Activated CD8-positive, alpha-beta T cell treated with anti-CD3 and anti-CD28 coated beads for 36 hours (primary cell): Measurements from ENCODE around the gene FETUB. TPM values are rescaled to one million over a fixed set of nuclear protein-coding genes. Genes with fewer than 3 reads are reported as not detected.
A peak's percentile ranks its signal among the peaks of the same experiment; 100 is the strongest.
"Not testable (repeated sequence)": the region's sequence is repeated elsewhere in the genome, so short reads cannot be mapped to it uniquely, and the experiment has no call there.

ENCODE experiments used
- ATAC-seq: fragments of 200-7000 bp; cut with Tn5 transposase; one replicate; pipeline ENCODE4 v1.10.0; 2021; ENCODE audit warnings: mild to moderate bottlenecking, moderate library complexity
- CTCF ChIA-PET: fragments of 350-600 bp; sonication (Branson Sonifier 250); formaldehyde crosslinking; loops from one replicate; lab custom pipeline; 2021; ENCODE audit warnings: antibody characterized with exemption; lab: Charles Lee
- POLR2A ChIA-PET: fragments of 350-600 bp; sonication (Branson Sonifier 250); formaldehyde crosslinking; loops from one replicate; lab custom pipeline; 2021; ENCODE audit warnings: antibody characterized with exemption; lab: Charles Lee
- DNase-seq: peaks from one replicate; pipeline ENCODE4 v3.0.0-alpha.2; 2020
- H3K27ac Mint-ChIP-seq: one replicate; pipeline ENCODE4 v1.8.0; 2021; ENCODE audit warnings: mild to moderate bottlenecking, mixed read lengths
- H3K27me3 Mint-ChIP-seq: one replicate; pipeline ENCODE4 v1.8.0; 2021; ENCODE audit warnings: mixed read lengths
- H3K36me3 Mint-ChIP-seq: one replicate; pipeline ENCODE4 v1.8.0; 2021; ENCODE audit warnings: low read depth, mixed read lengths
- H3K4me1 Mint-ChIP-seq: one replicate; pipeline ENCODE4 v1.8.0; 2021; ENCODE audit warnings: low read depth, mixed read lengths
- H3K4me3 Mint-ChIP-seq: one replicate; pipeline ENCODE4 v1.8.0; 2021; ENCODE audit warnings: mild to moderate bottlenecking, moderate library complexity, mixed read lengths
- H3K9me3 Mint-ChIP-seq: one replicate; pipeline ENCODE4 v1.8.0; 2021; ENCODE audit warnings: mixed read lengths
- CTCF ChIP-seq: fragments of 200-600 bp; IDR thresholded peaks from one replicate; pipeline ENCODE4 v1.8.0; 2022; ENCODE audit warnings: antibody characterized with exemption, mild to moderate bottlenecking
- intact Hi-C: fragments of 100-400 bp; cut with micrococcal nuclease; formaldehyde crosslinking; loops from one replicate; pipeline ENCODE4 v1.10.0; 2022
- total RNA-seq, 2 experiments: library from RNA; stranded (reverse); gene quantifications; one replicate each; pipeline ENCODE4 v1.2.3, GENCODE V29; 2021

Gene FETUB
- total RNA-seq, 2 experiments from 2014 or later = not detected

DNA sequence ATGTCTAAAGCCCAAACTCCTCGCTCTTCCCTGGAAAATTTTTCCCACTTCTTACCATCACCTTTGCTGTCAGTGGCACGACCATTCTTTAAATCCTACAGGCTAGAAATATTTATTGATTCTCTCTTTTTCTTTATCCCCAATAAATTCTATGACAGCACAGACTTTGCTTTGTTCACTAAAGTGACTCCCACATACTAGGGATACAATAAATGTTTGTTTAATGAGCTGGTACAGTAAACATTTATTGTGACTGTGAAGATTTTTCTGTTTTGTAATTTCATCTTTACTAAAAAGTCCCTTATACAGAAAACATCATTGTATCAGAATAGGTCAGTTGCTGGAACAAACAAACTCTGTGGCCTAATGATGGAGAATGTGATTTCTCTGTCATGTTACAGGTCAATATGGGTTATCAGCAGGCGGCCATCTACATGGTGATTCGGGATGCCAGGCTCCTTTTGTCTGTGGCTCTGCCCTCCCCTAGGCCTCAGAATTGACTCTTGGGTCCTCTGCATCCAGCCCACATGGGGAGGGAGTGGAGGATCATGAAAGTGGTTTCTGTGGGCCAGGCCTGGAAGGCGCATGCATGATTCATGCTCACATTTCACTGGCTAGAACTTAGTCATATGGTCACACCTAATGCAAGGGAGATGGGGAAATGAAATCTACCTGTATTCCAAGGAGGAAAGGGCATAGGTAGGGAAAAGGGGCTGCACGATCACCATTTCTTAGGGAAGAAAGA is 54.3 kb downstream of the FETUB start:
- H3K9me3 Mint-ChIP-seq = no peaks in the 10 kb centered on the region
- H3K4me1 Mint-ChIP-seq = peaks cover 3% of the 10 kb centered on the region
- TF ChIP-seq CTCF = no peak
- H3K4me3 Mint-ChIP-seq = no peak overlapping the region
- CTCF ChIA-PET = no interaction called here
- intact Hi-C loops = no loop called here
- H3K27me3 Mint-ChIP-seq = peaks cover 17% of the 10 kb centered on the region
- DNase-seq = peak; percentile 11
- POLR2A ChIA-PET = no interaction called here
- H3K27ac Mint-ChIP-seq = no peak overlapping the region
- ATAC-seq = no peak
- no peaks in the 10 kb centered on the region for H3K36me3 Mint-ChIP-seq

DNA sequence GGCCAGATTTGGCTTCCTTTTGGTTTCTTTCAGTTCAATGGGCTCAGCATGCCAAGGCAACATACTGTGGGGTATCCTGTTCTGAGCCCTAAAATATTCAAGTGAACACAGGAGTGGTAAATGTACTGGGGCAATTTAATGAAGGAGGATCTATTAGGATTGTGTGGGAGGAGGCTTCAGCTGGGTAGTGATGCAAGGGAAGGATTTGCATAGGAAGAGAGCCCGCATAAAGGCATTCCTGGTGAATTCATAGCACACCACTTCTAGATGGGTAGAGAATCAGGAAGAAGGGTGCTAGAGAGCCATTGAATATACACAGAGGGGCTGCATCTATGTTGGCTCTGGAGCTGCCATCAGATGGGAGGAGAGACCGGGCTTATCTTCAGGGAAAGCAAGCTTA is 56.3 kb downstream of the FETUB start:
- intact Hi-C loops = no loop called here
- no peak for TF ChIP-seq CTCF
- Mint-ChIP-seq H3K4me3 (no peak overlapping the region), H3K27ac (no peak overlapping the region), H3K4me1 (peaks cover 2% of the 10 kb centered on the region), H3K9me3 (no peaks in the 10 kb centered on the region), H3K36me3 (no peaks in the 10 kb centered on the region), H3K27me3 (peaks cover 17% of the 10 kb centered on the region)
- ChIA-PET CTCF (interaction anchor here (1.2 kb wide), 1 partner anchor 82 kb away, joined by 5 read pairs; no protein-coding TSS in a partner anchor), POLR2A (interaction anchor here (1.0 to 1.4 kb wide), 3 partner anchors 87 to 109 kb away, joined by 3 to 5 read pairs (median 3); partner anchors contain the start of genes EIF4A2 and RFC4)
- DNase-seq (no peak), ATAC-seq (no peak)

DNA sequence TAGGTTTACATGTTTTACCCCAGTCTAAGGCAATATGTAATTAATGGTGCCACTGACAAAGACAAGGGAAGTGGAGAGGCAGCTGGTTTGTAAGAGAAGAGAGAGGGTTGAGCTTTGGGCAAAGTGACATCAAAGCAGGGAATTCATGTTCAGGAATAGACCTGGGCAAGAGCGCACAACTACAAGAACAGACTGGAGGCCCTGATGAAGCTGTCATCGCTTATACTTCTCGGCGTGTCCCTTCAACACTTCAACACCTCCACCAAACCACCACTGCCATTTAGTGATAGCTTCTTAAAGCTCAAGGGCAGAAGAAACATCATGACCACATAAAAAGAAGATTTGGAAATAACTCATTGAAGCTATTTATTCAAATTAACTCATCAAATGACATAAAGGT is 57.3 kb downstream of the FETUB start:
- no peak for ATAC-seq
- no peaks in the 10 kb centered on the region for H3K36me3 Mint-ChIP-seq

GRCh38 chr3:186700267-186700666 is 60.1 kb downstream of the FETUB start:
- H3K27ac Mint-ChIP-seq = no peak overlapping the region
- H3K4me1 Mint-ChIP-seq = no peaks in the 10 kb centered on the region
- DNase-seq (no peak), ATAC-seq (no peak)
- H3K36me3 Mint-ChIP-seq = no peaks in the 10 kb centered on the region
- CTCF ChIA-PET = no interaction called here
- TF ChIP-seq CTCF = no peak
- H3K27me3 Mint-ChIP-seq = peaks cover 24% of the 10 kb centered on the region
- H3K9me3 Mint-ChIP-seq = no peaks in the 10 kb centered on the region
- H3K4me3 Mint-ChIP-seq = no peak overlapping the region
- intact Hi-C loops = no loop called here
- POLR2A ChIA-PET = no interaction called here

More for the DNA sequence above, 57.3 kb downstream of the FETUB start:
- H3K27ac Mint-ChIP-seq = no peak overlapping the region
- CTCF ChIA-PET = interaction anchor here (1.0 to 1.4 kb wide), 3 partner anchors 9 to 124 kb away, joined by 3 to 5 read pairs (median 3); no protein-coding TSS in a partner anchor
- peaks cover 14% of the 10 kb centered on the region for H3K27me3 Mint-ChIP-seq
- H3K4me3 Mint-ChIP-seq = no peak overlapping the region
- TF ChIP-seq CTCF = no peak
- no peaks in the 10 kb centered on the region for H3K4me1 Mint-ChIP-seq
- POLR2A ChIA-PET = interaction anchor here (1.0 to 1.4 kb wide), 3 partner anchors 86 to 108 kb away, joined by 3 to 5 read pairs (median 3); partner anchors contain the start of genes EIF4A2 and RFC4
- H3K9me3 Mint-ChIP-seq = no peaks in the 10 kb centered on the region
- DNase-seq = no peak
- intact Hi-C loops = no loop called here

DNA sequence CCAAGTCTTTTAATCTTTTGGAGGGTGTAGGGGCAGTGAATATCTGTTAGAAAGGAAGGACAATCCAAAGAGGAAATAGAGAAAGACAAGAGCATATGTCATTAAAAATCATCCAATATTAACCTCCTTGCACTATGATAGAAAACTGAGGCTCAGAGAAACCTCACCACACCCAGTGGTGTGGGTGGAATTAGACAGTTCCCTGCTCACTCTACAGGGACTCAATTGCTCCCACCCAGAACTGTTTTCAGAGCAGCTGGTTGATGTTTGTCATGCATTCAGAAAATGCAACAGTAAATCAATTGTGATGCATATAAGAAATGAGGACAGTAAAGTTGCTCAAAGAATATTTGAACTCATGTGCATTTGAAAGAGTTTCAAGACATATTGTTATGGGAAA is 62.3 kb downstream of the FETUB start:
- DNase-seq, CTCF ChIA-PET, H3K36me3 Mint-ChIP-seq, ATAC-seq, H3K4me3 Mint-ChIP-seq, H3K9me3 Mint-ChIP-seq, H3K27ac Mint-ChIP-seq, intact Hi-C loops, POLR2A ChIA-PET: not testable (repeated sequence)
- peaks cover 10% of the 10 kb centered on the region for H3K4me1 Mint-ChIP-seq
- peaks cover 31% of the 10 kb centered on the region for H3K27me3 Mint-ChIP-seq

Other genes starting within 250 kb of the FETUB start
- 1 to 10 TPM; 1.4 to 2.6 TPM for gene CRYGS, start 96.0 kb upstream of the FETUB start, total RNA-seq
- gene TBCCD1, start 73.1 kb upstream of the FETUB start, total RNA-seq = 10 to 100 TPM in 1 of 2 experiments, 1 to 10 TPM in 1; 9.8 to 10.8 TPM
- 10 to 100 TPM; 30.0 to 31.5 TPM for gene DNAJB11, start 69.7 kb upstream of the FETUB start, total RNA-seq
- not detected for gene AHSG, start 27.3 kb upstream of the FETUB start, total RNA-seq
- gene HRG, start 25.6 kb downstream of the FETUB start, total RNA-seq = not detected
- gene KNG1, start 77.0 kb downstream of the FETUB start, total RNA-seq = not detected
- gene EIF4A2, start 143.2 kb downstream of the FETUB start, total RNA-seq = 100 to 1,000 TPM; 450 to 466 TPM
- gene RFC4, start 166.1 kb downstream of the FETUB start, total RNA-seq = 100 to 1,000 TPM; 110 to 125 TPM
- gene ADIPOQ, start 202.3 kb downstream of the FETUB start, total RNA-seq = not detected